DMS153 (cell line): Measurements from ENCODE around the gene POMT1.

Experiments
- DNase-seq: peaks from one replicate; lab custom pipeline; 2025; lab: John Stamatoyannopoulos, UW

The POMT1 gene

GRCh38 chr9:131477367-131477766 lies 25.4 kb upstream of the POMT1 start:
- no peak for DNase-seq

GRCh38 chr9:131477816-131478419 lies 24.8 kb upstream of the POMT1 start:
- no peak for DNase-seq

- DNase-seq, result no peak
These were observed 24.3 kb upstream of the POMT1 start for GRCh38 chr9:131478421-131478868.

GRCh38 chr9:131478911-131479310 lies 23.8 kb upstream of the POMT1 start:
- no peak for DNase-seq

- DNase-seq, result no peak
These were observed 22.5 kb upstream of the POMT1 start for GRCh38 chr9:131480258-131480657.

GRCh38 chr9:131481441-131482342 lies 21.0 kb upstream of the POMT1 start:
- DNase-seq, result no peak

GRCh38 chr9:131482343-131483006 lies 20.2 kb upstream of the POMT1 start:
- no peak for DNase-seq

- DNase-seq, result no peak
These were observed 19.2 kb upstream of the POMT1 start for GRCh38 chr9:131483319-131484050.

- DNase-seq, result no peak
These were observed 18.7 kb upstream of the POMT1 start for GRCh38 chr9:131484051-131484445.

- DNase-seq, result no peak
These were observed 18.0 kb upstream of the POMT1 start for GRCh38 chr9:131484560-131485185.

GRCh38 chr9:131485206-131485605 lies 17.5 kb upstream of the POMT1 start:
- DNase-seq, result no peak

GRCh38 chr9:131485728-131486422 lies 16.8 kb upstream of the POMT1 start:
- DNase-seq, result no peak

- DNase-seq, result no peak
These were observed 15.7 kb upstream of the POMT1 start for GRCh38 chr9:131487001-131487400.

- no peak for DNase-seq
These were observed 15.1 kb upstream of the POMT1 start for GRCh38 chr9:131487621-131488031.

- DNase-seq, result no peak
These were observed 12.2 kb upstream of the POMT1 start for GRCh38 chr9:131490514-131490913.

GRCh38 chr9:131491001-131491710 lies 11.6 kb upstream of the POMT1 start:
- DNase-seq, result no peak

- DNase-seq, result no peak
These were observed 10.6 kb upstream of the POMT1 start for GRCh38 chr9:131492070-131492469.

- no peak for DNase-seq
These were observed 8.3 kb upstream of the POMT1 start for GRCh38 chr9:131494296-131494870.

GRCh38 chr9:131495785-131496184 lies 6.9 kb upstream of the POMT1 start:
- DNase-seq, result no peak

- DNase-seq, result no peak
These were observed 5.8 kb upstream of the POMT1 start for GRCh38 chr9:131496844-131497405.
